ENCODE data around the gene DHH. TPM values are rescaled to one million over a fixed set of nuclear protein-coding genes. Genes with fewer than 3 reads are reported as not detected.

Gene DHH
- total and polyA plus RNA-seq, 9 of the 15 experiments (the other 6 are each of a cell fraction or from before 2014, with no cell fraction given) = 0.07 to 2.6 (median 0.54) TPM

GRCh38 chr12:49055978-49056754, 38.4 kb downstream of the DHH start (continued):
- TF ChIP-seq, protein P1, sequence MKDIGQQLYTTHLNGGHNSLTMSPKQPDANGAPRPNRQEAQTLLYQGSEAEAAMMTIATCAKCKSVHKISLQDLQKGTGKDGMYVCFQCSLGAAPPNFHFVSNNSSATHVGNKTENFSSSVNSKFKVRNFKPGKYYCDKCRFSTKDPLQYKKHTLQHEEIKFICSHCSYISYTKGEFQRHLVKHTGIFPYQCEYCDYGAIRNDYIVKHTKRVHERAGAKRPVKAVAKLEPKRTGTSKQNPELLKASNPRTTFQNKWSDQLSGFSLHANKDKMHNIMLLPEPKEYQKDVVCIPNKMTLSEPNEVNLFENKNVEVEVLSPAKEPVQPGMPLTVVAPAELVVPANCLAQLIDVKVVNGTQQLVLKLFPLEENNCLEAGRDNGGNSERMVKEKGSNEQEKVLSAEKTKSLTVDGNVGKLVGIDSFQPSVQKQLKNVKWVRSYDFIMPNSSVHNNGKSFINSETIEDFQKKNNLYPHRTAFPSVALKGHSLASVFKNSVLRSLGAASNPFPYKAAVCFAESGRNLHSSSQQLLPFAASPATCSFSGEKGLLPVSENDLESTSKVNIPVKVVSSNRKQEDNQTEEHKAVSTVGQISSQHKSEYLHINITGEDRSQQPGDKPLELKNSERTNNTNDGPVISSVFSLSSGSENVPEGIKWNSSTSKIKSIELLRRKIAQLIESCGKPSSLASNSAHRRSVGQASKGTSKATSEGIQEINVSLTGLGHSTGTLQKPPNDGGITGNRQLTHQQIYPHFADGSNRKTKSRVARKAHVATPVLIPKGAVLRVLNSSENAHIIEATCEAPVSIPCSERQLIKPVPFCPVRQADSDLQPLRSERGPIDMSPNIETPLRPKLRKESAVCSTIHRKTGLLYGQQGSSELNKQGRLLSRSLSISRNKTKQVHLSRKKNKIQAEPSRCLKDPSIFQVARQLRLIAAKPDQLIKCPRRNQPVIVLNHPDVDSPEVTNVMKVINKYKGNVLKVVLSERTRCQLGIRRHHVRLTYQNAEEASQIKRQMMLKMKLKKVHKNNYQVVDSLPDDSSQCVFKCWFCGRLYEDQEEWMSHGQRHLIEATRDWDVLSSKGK (CRISPR knock-in tag; IDR thresholded peaks at IDR 0.05) = no peak
- TF ChIP-seq ELF4 (CRISPR knock-in tag; IDR thresholded peaks at IDR 0.05) (no peak), DACH1 (IDR thresholded peaks at IDR 0.05; ENCODE audit: partially characterized antibody) (no peak), SNIP1 (IDR thresholded peaks at IDR 0.05; ENCODE audit: low read depth) (no peak), PRPF4 (IDR thresholded peaks at IDR 0.05; ENCODE audit: insufficient read depth, low read depth, low read length, poor library complexity, severe bottlenecking) (no peak), GABPB1 (CRISPR knock-in tag; IDR thresholded peaks at IDR 0.05) (peak; percentile 67; the same call in 1 of the 2 replicates), SIX5 (IDR thresholded peaks at IDR 0.05; ENCODE audit: borderline replicate concordance in 1 of 2, insufficient read depth in 1 of 2, low read depth in 1 of 2, low read length in 2 of 2) (peak; percentile 74 to 80), NR2C1 (IDR thresholded peaks at IDR 0.05) (0 out of 2 replicates have a peak, but pooled peaks have one; percentile 26), NR2C1 (tag; IDR thresholded peaks at IDR 0.05) (no peak), ELF1 (tag; IDR thresholded peaks at IDR 0.05) (peak; percentile 64; the same call in 1 of the 2 replicates), RNF2 (IDR thresholded peaks at IDR 0.05) (no peak), CEBPG (CRISPR knock-in tag; IDR thresholded peaks at IDR 0.05) (no peak), CEBPG (tag; conservative IDR thresholded peaks at IDR 0.05 in 1 of 2, IDR thresholded peaks at IDR 0.05 in 1 of 2) (no peak), BCLAF1 (IDR thresholded peaks at IDR 0.05; ENCODE audit: borderline replicate concordance in 1 of 2, control insufficient read depth in 1 of 2, low read depth in 2 of 2, low read length in 1 of 2) (0 out of 4 replicates have a peak, but pooled peaks of 1 of the 2 experiments have one; percentile 61), JUNB (CRISPR knock-in tag; conservative IDR thresholded peaks at IDR 0.05) (no peak), XRCC5 (IDR thresholded peaks at IDR 0.05; ENCODE audit: low read depth, low read length) (no peak), SREBF2 (CRISPR knock-in tag; IDR thresholded peaks at IDR 0.05) (no peak), FOXK2 (conservative IDR thresholded peaks at IDR 0.05 in 1 of 2, IDR thresholded peaks at IDR 0.05 in 1 of 2; ENCODE audit: low read depth in 2 of 2) (no peak), ETS1 (conservative IDR thresholded peaks at IDR 0.05; ENCODE audit: control insufficient read depth, low read depth, low read length) (peak; percentile 84; the same call in 1 of the 2 replicates), NFE2L1 (tag; IDR thresholded peaks at IDR 0.05; ENCODE audit: borderline replicate concordance, low read depth) (no peak)
